NCI-H446 (cell line): Measurements from ENCODE around the gene RUVBL2.

Experiments used
- DNase-seq, 2 experiments: peaks; one replicate each; lab custom pipeline; 2025; lab: John Stamatoyannopoulos, UW

RUVBL2 gene

GRCh38 chr19:48993175-48994034 lies at the start of gene RUVBL2, which contains the start of gene GYS1:
RUVBL2 (plus strand) TSS chr19:48993887; CDS start chr19:48993912, 25 bp downstream.
GYS1 (minus strand) TSS chr19:48993309; CDS start chr19:48993112, 197 bp downstream.
- DNase-seq: peak; percentile 97 to 100

- no peak for DNase-seq
These were observed 48.3 kb upstream of the RUVBL2 start for GRCh38 chr19:48945415-48945814.

- DNase-seq: no peak
These were observed 47.9 kb upstream of the RUVBL2 start for GRCh38 chr19:48945817-48946216.

GRCh38 chr19:48946463-48947257 lies 47.0 kb upstream of the RUVBL2 start:
- no peak for DNase-seq

GRCh38 chr19:48947258-48947542 lies 46.5 kb upstream of the RUVBL2 start:
- no peak for DNase-seq

- DNase-seq: no peak
These were observed 43.5 kb upstream of the RUVBL2 start for GRCh38 chr19:48950159-48950558.

- DNase-seq: no peak
These were observed 42.7 kb upstream of the RUVBL2 start for GRCh38 chr19:48950830-48951519.

- no peak for DNase-seq
These were observed 40.5 kb upstream of the RUVBL2 start for GRCh38 chr19:48953141-48953540.

- DNase-seq: no peak
These were observed 39.6 kb upstream of the RUVBL2 start for GRCh38 chr19:48953990-48954594.

GRCh38 chr19:48954595-48955307 lies 38.9 kb upstream of the RUVBL2 start, which contains the start of gene BAX:
BAX (plus strand) TSS chr19:48954875; CDS start chr19:48954929, 54 bp downstream.
- DNase-seq: peak; percentile 94 to 99

GRCh38 chr19:48955308-48955958 lies 38.3 kb upstream of the RUVBL2 start:
- DNase-seq: no peak

- DNase-seq: no peak
These were observed 35.7 kb upstream of the RUVBL2 start for GRCh38 chr19:48958006-48958405.

- no peak for DNase-seq
These were observed 34.1 kb upstream of the RUVBL2 start for GRCh38 chr19:48959341-48960239.

GRCh38 chr19:48961051-48961649 lies 32.5 kb upstream of the RUVBL2 start:
- no peak for DNase-seq

- DNase-seq: no peak
These were observed 32.0 kb upstream of the RUVBL2 start for GRCh38 chr19:48961673-48962028.

GRCh38 chr19:48962029-48962848 lies 31.4 kb upstream of the RUVBL2 start:
- DNase-seq: no peak

- DNase-seq: no peak
These were observed 30.9 kb upstream of the RUVBL2 start for GRCh38 chr19:48962849-48963165.

GRCh38 chr19:48963371-48964204 lies 30.1 kb upstream of the RUVBL2 start:
- DNase-seq: no peak
